Left lung (tissue), 10 donors: Measurements from ENCODE around the gene CDK11B. TPM values are rescaled to one million over a fixed set of nuclear protein-coding genes. Genes with fewer than 3 reads are reported as not detected.
A peak's percentile ranks its signal among the peaks of the same experiment; 100 is the strongest.

ENCODE experiments used
- ATAC-seq: fragments of 200-7000 bp; cut with Tn5 transposase; one replicate; pipeline ENCODE4 v1.9.1; 2020; ENCODE audit warnings: moderate library complexity
- DNase-seq, 4 donors: peaks; one replicate each; pipeline ENCODE4 v3.0.0-alpha.2; 2013 to 2020
- H3K27ac ChIP-seq, 2 donors: fragments of 200-600 bp; sonication (generic) in 1 of 2; one replicate each; pipeline versions ENCODE4 v1.5.0 to v1.8.0; 2020 to 2021
- H3K27me3 ChIP-seq, 2 donors: fragments of 200-600 bp; sonication (generic) in 1 of 2; one replicate each; pipeline versions ENCODE4 v1.5.0 to v1.8.0; 2020 to 2021
- H3K36me3 ChIP-seq, 2 donors: fragments of 200-600 bp; sonication (generic) in 1 of 2; one replicate each; pipeline versions ENCODE4 v1.5.0 to v1.8.0; 2020 to 2021
- H3K4me1 ChIP-seq, 2 donors: fragments of 200-600 bp; one replicate each; pipeline ENCODE4 v1.8.0; 2021
- H3K4me3 ChIP-seq, 2 donors: fragments of 200-600 bp; sonication (generic) in 1 of 2; one replicate each; pipeline versions ENCODE4 v1.5.0 to v1.8.0; 2020 to 2021; ENCODE audit warnings: mild to moderate bottlenecking in 1 of 2
- H3K9me3 ChIP-seq, 2 donors: fragments of 200-600 bp; sonication (generic) in 1 of 2; one replicate each; pipeline versions ENCODE4 v1.5.0 to v1.8.0; 2020 to 2021
- CTCF ChIP-seq, 2 donors: fragments of 200-600 bp; sonication (generic) in 1 of 2; IDR thresholded peaks; one replicate each; pipeline versions ENCODE4 v1.5.0 to v1.8.0; 2021; ENCODE audit warnings: antibody characterized with exemption in 2 of 2
- intact Hi-C, 2 donors: fragments of 100-400 bp; cut with DNase I; formaldehyde crosslinking; loops; one replicate each; pipeline versions ENCODE4 v1.11.2 to v1.14.2; 2022
- polyA plus RNA-seq, 6 donors: library from polyadenylated mRNA; unstranded; fragments of 120-200 nt; gene quantifications; one replicate each; pipeline ENCODE4 v1.2.1, GENCODE V29; 2013; ENCODE audit not compliant: insufficient read length in 6 of 6
- total RNA-seq, 2 donors: library from RNA; stranded (reverse); fragmentation: NEBNext Ultra II Directional; extraction: Animal tissue kit (Norgen Biotek cat#: 25700); gene quantifications; one replicate each; pipeline ENCODE4 v1.2.1, GENCODE V29; 2021
- donor health status: DM: no; HTN: yes; CAD: no.
- donor health status: DM: no; HTN: no; CAD: no.

CDK11B gene
- total and polyA plus RNA-seq, 8 donors = 16.3 to 46.8 (median 40.2) TPM

GRCh38 chr1:1599030-1599934 lies 59.5 kb downstream of the CDK11B start:
- no peaks in the 10 kb centered on the region for H3K36me3 ChIP-seq
- intact Hi-C loops = no loop called here
- peak in 2 of 4 donors; percentile 29 to 85 for DNase-seq
- ATAC-seq = peak; percentile 30
- H3K4me3 ChIP-seq = peak overlapping the region; percentile 7 to 40
- H3K27me3 ChIP-seq = peaks cover 8 to 72% of the 10 kb centered on the region in 2 donors
- no peak overlapping the region for H3K27ac ChIP-seq
- no peaks in the 10 kb centered on the region for H3K9me3 ChIP-seq
- no peak for TF ChIP-seq CTCF (IDR thresholded peaks at IDR 0.05)
- H3K4me1 ChIP-seq = peaks cover 7 to 30% of the 10 kb centered on the region in 2 donors

- no peaks in the 10 kb centered on the region for H3K9me3 ChIP-seq
- no peak for TF ChIP-seq CTCF (IDR thresholded peaks at IDR 0.05)
- H3K36me3 ChIP-seq = no peaks in the 10 kb centered on the region
- H3K27ac ChIP-seq = no peak overlapping the region
- H3K4me1 ChIP-seq = peaks cover 7 to 30% of the 10 kb centered on the region in 2 donors
- no peak for DNase-seq
- no peak for ATAC-seq
- H3K27me3 ChIP-seq = peaks cover 8 to 71% of the 10 kb centered on the region in 2 donors
- intact Hi-C loops = no loop called here
- no peak overlapping the region for H3K4me3 ChIP-seq
Observed at GRCh38 chr1:1598720-1599029, 60.1 kb downstream of the CDK11B start.

- no peak overlapping the region for H3K27ac ChIP-seq
- DNase-seq (peak in 1 of 4 donors; percentile 65), ATAC-seq (no peak)
- intact Hi-C loops = no loop called here
- no peak overlapping the region for H3K4me3 ChIP-seq
- peaks cover 8 to 66% of the 10 kb centered on the region in 2 donors for H3K27me3 ChIP-seq
- H3K36me3 ChIP-seq = no peaks in the 10 kb centered on the region
- no peaks in the 10 kb centered on the region for H3K9me3 ChIP-seq
- H3K4me1 ChIP-seq = peaks cover 7 to 30% of the 10 kb centered on the region in 2 donors
- TF ChIP-seq CTCF (IDR thresholded peaks at IDR 0.05) = no peak
Observed at GRCh38 chr1:1598051-1598719, 60.6 kb downstream of the CDK11B start.

- Histone ChIP-seq H3K27ac (no peak overlapping the region), H3K36me3 (no peaks in the 10 kb centered on the region), H3K9me3 (no peaks in the 10 kb centered on the region), H3K4me1 (peaks cover 7 to 30% of the 10 kb centered on the region in 2 donors), H3K4me3 (no peak overlapping the region), H3K27me3 (peaks cover 8 to 60% of the 10 kb centered on the region in 2 donors)
- no peak for TF ChIP-seq CTCF (IDR thresholded peaks at IDR 0.05)
- DNase-seq (peak in 1 of 4 donors; percentile 37), ATAC-seq (peak; percentile 11)
- intact Hi-C loops = no loop called here
Observed at GRCh38 chr1:1597275-1597930, 61.4 kb downstream of the CDK11B start.
